Body of pancreas (tissue), 4 donors: ENCODE measurements around the gene DTHD1.

ENCODE experiments used
- CTCF ChIP-seq, 7 experiments: fragments of 450-650 bp in 4 of 7; fragments of 200-600 bp in 3 of 7; sonication (generic) in 3 of 7; IDR thresholded peaks; one replicate each; pipeline ENCODE4 v1.5.1; 2016 to 2019; ENCODE audit warnings: antibody characterized with exemption in 7 of 7
- POLR2A ChIP-seq, 3 donors: fragments of 450-650 bp; IDR thresholded peaks; one replicate each; pipeline ENCODE4 v1.6.1; 2016; ENCODE audit warnings: antibody characterized with exemption in 3 of 3, mild to moderate bottlenecking in 2 of 3

DNA sequence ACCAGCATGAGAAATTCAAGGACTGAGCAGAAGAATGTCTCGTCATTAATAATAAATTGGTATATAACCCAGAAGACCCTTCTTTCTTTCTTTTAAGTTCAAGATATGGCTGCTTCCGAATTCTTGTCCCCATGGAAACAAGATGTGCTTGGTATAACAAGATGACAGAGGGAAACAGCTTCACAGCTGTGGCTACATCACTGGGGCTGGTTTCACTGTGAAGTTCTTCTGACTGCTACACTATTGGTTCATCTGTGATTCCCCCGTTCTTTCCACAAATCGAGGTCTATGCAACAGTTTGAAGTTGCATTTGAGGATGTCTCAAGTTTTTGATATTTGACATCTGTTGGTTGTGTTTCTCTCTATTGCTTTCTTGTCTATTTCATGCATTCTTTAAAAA, 12.3 kb upstream of the DTHD1 start:
- no peak for TF ChIP-seq POLR2A (IDR thresholded peaks at IDR 0.05)
- no peak for TF ChIP-seq CTCF (IDR thresholded peaks at IDR 0.05)
